EH (cell line): ENCODE data around the gene PTPN13.
A peak's percentile ranks its signal among the peaks of the same experiment; 100 is the strongest.

Experiments used
- DNase-seq: peaks from one replicate; pipeline ENCODE4 v3.0.0-alpha.2; 2015; ENCODE audit warnings: low read depth

PTPN13 gene

DNA sequence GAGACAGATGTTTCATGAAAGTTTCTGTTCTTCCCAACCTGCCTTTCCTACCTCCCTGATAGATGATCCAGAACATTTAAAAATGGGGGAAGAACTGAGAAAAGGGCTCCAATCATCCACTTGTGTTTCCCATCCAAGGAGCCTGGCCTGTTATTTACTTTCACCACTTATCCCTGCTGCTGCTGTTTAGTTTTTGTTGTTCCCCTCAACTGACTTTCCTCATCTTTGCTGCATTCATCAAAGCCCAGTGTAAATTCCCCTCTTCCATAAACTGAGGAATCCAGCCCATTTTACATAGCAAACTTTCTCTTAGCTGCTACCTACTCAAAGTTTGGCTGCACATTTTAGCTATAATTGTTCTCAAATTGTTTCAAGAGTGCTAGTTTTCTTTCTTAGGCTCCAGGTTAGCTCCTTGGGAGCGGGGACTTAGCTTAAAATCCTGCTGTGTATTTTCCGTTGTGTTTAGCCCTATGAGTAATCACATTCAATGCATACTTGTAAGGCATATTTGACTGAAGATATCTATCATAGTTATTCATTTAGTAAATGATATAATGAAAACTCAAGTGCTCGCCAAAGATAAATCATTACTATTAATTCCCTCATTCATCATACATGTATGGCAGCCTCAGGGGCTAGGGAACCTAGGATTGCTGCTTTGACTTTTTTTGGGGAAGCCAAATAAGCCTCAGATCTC is 1.4 kb upstream of the PTPN13 start:
- peak; percentile 51 for DNase-seq

DNA sequence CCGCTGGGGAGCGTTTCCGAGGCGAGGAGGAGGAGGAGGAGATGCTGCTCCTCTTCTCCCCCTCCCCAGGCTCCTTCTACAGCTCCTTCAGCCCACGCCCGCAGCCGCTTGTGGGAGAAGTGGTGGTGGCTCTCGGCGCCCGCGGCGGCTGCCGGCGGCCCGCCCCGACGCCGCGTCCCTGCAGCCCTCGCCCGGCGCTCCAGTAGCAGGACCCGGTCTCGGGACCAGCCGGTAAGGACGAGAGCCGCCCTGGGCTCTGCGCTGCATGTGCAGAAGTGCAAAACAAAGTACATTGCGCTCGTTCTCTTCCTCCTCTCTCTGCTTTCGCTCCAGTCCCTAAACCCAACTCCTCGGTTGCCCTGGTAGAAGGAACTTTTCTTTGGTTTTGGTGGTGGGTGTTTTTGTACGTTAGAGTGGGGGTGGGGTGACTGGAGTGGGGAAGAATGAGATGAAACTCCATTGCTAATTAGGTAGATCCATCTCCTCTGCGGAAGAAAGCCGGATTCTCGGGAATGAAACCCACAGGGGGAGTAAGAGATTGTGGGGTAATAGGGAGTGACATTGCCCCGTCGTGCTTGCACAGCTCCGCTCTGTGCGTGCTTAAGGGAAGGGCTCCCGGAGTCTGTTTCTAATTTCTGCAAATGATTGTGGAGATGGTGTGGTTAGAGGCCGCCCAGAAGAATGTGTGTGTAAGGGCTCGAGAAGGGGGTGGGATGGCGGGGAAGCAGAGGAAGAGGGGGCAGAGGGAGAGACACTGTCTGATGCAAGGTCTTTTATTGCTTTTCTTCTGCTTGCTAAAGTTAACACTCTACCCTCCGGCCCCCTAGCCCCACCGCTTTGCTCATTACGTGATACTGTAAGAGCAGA is 677 bp downstream of the PTPN13 start:
- DNase-seq: peak; percentile 97

DNA sequence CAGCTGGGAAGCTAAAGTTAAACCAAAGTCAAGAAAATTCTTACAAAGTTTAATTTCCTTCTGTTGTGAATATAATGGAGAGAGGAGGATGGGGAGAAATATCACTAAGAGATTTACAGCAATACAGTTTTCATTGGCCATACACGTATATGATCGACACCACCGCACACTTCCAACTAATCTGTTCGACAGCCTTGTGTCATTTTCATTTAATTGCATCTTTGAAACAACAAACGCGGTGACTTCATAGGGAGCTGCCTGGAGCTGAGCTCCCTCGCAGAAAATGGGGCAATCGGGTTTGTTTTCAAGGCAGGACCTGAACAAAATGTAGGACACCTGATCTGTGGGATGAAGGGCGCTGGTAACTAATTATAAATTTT is 1.3 kb downstream of the PTPN13 start:
- no peak for DNase-seq

DNA sequence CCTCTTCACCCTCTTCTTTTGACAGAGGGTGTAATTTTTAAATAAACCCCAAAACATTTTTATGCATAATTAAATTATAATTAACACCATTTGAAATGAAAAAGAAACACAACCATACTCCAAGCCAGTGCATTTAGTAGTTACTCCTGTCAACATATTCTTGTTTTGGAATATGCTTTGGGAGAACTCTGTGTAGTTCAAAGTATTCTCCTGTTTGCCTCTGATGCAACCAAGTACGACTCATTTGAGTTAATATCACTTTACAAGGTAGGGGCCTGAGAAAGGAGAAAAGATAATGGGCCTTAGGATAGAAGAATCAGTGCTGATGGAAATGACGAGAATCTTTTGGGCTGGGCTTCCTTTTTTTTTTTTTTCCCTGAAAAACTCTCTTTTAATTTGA is 2.7 kb downstream of the PTPN13 start:
- DNase-seq: peak; percentile 38

- DNase-seq: peak; percentile 7
These were observed 6.0 kb downstream of the PTPN13 start for GRCh38 chr4:86600007-86600653.

- DNase-seq: no peak
These were observed 9.3 kb downstream of the PTPN13 start for GRCh38 chr4:86603311-86603885.

- DNase-seq: no peak
These were observed 12.7 kb downstream of the PTPN13 start for GRCh38 chr4:86606809-86607208.

DNA sequence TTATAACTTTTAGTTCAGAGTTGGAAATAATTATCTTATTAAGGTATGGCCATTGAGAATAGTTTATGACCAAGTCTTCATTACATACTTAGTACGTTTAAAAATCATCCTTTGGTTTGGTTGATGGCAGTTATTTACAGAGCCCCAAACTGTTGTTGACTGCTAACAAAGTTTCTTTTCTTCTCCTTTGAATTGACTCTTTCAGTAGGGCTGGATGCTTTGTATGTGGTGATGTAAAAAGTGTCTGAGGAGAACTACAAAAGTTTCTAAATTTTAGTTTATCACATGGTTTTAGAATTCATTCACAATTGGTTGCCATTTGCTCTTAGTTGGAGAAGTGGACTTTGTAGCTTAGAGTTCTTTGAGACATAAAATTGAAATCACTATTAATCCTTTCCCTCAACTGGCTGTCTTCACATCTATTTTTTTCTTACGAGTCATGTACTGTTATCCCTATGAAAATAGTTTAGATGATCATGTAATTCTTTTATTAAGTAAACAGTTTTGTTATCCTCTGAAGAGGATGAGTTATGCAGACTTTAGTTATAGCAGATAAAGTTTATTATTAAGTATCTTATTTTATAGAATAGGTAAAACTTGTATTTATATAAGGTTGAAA is 14.8 kb downstream of the PTPN13 start:
- peak; percentile 17 for DNase-seq

- no peak for DNase-seq
These were observed 17.6 kb downstream of the PTPN13 start for GRCh38 chr4:86611757-86612156.

DNA sequence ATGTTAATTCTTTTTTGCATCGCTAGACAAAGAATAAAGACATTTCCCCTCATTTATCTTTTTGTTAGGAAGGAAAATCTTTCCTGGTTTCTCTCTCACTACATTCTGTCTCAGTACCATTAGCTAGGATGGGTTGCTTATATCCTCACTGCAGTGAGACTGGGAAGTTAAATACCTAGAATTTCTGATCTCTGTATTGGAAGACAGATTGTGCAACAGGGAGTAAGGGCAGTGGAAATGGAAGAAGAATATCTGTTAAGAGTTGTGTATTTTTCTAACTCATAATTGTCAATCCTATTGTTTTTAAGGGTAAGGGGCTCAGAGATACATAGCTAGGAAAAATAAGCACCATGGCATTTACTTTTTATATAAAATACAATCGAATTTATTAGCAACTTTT is 19.6 kb downstream of the PTPN13 start:
- DNase-seq: peak; percentile 14

- DNase-seq: no peak
These were observed 20.8 kb downstream of the PTPN13 start for GRCh38 chr4:86614865-86615264.

GRCh38 chr4:86615501-86615900 is 21.4 kb downstream of the PTPN13 start:
- DNase-seq: no peak

- DNase-seq: no peak
These were observed 25.5 kb downstream of the PTPN13 start for GRCh38 chr4:86619656-86620055.

DNA sequence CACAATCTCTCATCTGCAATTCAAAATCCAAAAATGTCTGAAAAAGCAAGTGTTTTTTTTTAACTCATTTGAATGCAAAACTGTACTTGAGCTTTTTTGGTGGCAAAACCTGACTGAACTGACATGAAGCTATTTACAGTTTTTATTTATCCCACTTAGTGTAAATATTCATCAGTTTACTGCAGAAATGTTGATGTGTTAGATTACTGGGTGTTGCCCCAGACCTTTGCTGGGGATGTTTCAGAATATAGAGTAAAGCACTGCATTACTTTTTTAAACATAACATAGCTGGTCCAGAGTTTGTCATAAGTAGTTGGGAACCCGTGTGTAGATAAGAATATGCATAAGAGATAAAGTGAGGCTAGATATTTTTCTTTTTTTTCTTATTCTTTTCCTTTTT is 27.3 kb downstream of the PTPN13 start:
- no peak for DNase-seq

- no peak for DNase-seq
These were observed 32.0 kb downstream of the PTPN13 start for GRCh38 chr4:86626066-86626465.

DNA sequence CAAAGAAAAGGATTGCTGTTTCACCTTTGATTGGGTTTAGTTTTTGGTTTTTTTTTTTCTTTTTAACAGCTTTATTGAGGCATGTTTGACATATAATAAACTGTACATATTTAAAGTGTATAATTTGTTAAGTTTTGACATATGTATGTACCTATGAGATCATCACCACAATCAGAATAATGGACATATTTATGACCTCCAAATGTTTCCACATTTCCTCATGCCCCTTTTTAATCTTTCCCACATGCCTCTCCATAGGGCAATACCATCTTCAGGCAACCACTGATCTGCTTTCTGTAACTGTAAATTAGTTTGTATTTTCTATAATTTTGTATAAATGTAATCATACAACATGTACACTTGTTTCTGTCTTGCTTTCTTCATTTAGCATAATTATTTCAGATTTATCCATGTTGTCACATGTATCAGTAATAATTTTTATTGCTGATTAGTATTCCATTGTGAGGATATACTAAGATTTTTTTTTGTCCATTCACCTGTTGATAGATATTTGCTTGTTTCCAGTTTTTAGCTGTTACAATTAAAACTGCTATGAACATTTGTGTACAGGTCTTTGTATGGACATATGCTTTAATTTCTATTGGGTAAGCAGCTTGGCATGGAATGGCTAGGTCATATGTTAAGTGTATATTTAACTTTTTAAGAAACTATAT is 33.5 kb downstream of the PTPN13 start:
- no peak for DNase-seq

- no peak for DNase-seq
These were observed 36.5 kb downstream of the PTPN13 start for GRCh38 chr4:86630629-86631028.

DNA sequence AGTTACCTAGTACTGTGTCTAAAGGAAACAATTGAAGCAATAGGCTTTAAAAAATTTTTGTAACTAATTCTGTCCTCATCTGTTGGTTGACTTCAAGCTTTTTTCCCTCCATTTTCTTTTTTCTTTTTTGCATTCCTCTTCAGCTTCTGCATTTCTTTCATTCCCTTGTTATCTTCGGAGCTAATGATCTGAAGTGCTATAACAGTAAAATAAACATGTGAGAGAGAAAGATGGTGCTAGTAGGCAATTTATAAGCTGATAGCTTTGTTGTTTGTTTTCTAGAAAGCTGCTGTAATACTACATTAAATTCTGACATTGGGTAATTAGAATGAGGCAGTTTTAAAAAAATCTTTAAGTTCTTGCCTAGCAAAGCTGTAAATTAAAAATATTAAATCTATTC is 37.1 kb downstream of the PTPN13 start:
- no peak for DNase-seq

- peak; percentile 15 for DNase-seq
These were observed 39.7 kb downstream of the PTPN13 start for GRCh38 chr4:86633854-86634253.

DNA sequence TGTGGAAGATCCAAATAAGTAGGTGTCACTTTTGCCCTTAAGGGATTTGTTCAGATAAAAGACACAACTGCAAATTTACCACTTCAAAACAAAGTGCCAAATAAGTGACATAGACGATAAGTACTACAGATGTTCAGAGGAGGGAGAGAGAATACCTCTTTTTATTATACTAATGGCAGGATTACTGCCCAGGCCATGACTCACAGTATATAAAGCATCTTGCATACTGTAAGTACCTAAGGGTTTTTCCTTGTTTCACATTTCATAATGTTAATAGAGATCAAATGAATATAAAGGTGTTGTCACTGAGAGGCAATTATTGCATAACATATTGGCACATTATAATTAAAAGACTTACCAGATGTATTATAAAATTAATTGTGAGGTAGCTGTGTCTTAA is 46.4 kb downstream of the PTPN13 start:
- DNase-seq: peak; percentile 41

DNA sequence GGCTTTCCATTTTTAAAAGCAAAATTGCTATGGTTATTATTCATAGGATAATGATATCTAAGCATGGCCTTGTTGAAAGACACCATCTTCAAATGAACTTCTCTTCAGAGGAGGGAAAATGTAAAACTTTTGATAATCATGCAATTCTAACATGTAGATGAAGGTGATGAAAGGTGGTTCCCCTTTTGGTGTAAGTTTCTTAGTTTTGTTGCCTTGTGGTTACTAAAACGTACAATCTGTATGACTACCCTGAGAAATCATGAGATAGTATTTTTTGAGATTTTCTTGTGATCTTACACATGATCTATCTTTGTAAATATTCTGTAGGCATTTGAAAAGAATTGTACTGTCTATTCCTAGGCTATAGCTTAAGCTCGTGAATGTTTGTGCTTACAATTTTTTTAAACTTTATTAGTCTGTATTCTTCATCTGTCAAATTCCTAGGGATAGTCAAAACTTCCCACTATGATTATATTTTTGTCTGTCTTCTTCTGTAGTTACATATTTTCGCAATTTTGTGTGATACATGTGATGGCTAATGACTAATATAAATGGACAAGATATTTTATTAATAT is 47.5 kb downstream of the PTPN13 start:
- no peak for DNase-seq
